ENCODE data around the gene CORO2A.
"Not testable (repeated sequence)": the region's sequence is repeated elsewhere in the genome, so short reads cannot be mapped to it uniquely, and the experiment has no call there.

The CORO2A gene

DNA sequence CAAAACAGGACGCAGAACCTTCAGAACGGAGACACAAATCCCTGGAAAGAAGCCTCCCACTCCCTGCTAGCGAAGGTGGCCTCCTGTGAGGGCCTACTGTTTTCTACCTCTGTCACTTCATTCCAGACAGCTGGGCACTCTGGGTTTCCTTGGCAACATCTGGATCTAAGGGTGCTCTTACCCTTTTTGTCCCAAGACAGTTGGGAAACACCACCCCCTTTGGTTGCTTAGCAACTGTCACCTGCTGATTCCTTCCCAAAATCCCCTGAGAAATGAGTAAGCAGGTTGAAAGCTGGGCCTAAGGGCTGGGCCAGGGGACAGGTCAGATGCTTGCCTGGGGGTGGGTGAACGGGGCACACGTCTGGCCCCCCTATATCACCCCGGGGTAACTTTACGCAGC is 106.5 kb downstream of the CORO2A start:
- Histone ChIP-seq H3K9me3 (ENCODE audit: control insufficient read depth, insufficient read depth, low read length) (no peaks in the 10 kb centered on the region), H3K36me3 (ENCODE audit: insufficient read depth, low read length) (peaks cover 5% of the 10 kb centered on the region), H3K4me1 (ENCODE audit: insufficient read depth, low read length) (peaks cover 17% of the 10 kb centered on the region), H3K9ac (ENCODE audit: low read depth, low read length) (no peak overlapping the region)

DNA sequence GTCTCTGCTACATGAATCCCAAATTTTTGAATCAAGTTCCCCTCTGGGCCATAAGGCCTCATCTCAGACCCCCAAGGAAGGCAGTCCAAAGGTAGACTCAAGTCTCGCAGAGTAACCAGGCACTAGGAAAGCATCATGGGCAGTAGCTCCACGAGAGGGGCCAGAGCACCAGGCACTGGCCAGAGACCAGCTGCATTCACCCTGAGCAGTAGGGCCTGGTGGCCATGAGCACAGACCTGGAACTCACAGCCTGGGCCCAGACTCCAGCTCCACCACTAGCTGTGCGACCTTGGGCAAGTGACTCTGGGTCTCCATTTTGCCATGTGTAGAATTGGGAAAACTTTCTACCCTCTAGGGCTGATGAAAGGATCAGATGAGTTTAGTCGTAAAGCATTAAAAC is 107.4 kb downstream of the CORO2A start:
- Histone ChIP-seq H3K36me3 (ENCODE audit: insufficient read depth, low read length) (peaks cover 5% of the 10 kb centered on the region), H3K4me1 (ENCODE audit: insufficient read depth, low read length) (peaks cover 16% of the 10 kb centered on the region), H3K9ac (ENCODE audit: low read depth, low read length) (no peak overlapping the region), H3K9me3 (ENCODE audit: control insufficient read depth, insufficient read depth, low read length) (no peaks in the 10 kb centered on the region)

- Histone ChIP-seq H3K9ac (ENCODE audit: low read depth, low read length) (no peak overlapping the region), H3K9me3 (ENCODE audit: control insufficient read depth, insufficient read depth, low read length) (no peaks in the 10 kb centered on the region), H3K4me1 (ENCODE audit: insufficient read depth, low read length) (peaks cover 10% of the 10 kb centered on the region), H3K36me3 (ENCODE audit: insufficient read depth, low read length) (peaks cover 5% of the 10 kb centered on the region)
These were observed 108.0 kb downstream of the CORO2A start for GRCh38 chr9:98084396-98084795.

GRCh38 chr9:98083566-98084183 is 108.8 kb downstream of the CORO2A start:
- Histone ChIP-seq H3K4me1 (ENCODE audit: insufficient read depth, low read length) (peaks cover 10% of the 10 kb centered on the region), H3K9me3 (ENCODE audit: control insufficient read depth, insufficient read depth, low read length) (no peaks in the 10 kb centered on the region), H3K36me3 (ENCODE audit: insufficient read depth, low read length) (peaks cover 5% of the 10 kb centered on the region), H3K9ac (ENCODE audit: low read depth, low read length) (no peak overlapping the region)

- no peak overlapping the region for H3K9ac ChIP-seq (ENCODE audit: low read depth, low read length)
- peaks cover 5% of the 10 kb centered on the region for H3K36me3 ChIP-seq (ENCODE audit: insufficient read depth, low read length)
- H3K4me1 ChIP-seq (ENCODE audit: insufficient read depth, low read length): peaks cover 10% of the 10 kb centered on the region
- no peaks in the 10 kb centered on the region for H3K9me3 ChIP-seq (ENCODE audit: control insufficient read depth, insufficient read depth, low read length)
These were observed 109.4 kb downstream of the CORO2A start for GRCh38 chr9:98083061-98083501.

DNA sequence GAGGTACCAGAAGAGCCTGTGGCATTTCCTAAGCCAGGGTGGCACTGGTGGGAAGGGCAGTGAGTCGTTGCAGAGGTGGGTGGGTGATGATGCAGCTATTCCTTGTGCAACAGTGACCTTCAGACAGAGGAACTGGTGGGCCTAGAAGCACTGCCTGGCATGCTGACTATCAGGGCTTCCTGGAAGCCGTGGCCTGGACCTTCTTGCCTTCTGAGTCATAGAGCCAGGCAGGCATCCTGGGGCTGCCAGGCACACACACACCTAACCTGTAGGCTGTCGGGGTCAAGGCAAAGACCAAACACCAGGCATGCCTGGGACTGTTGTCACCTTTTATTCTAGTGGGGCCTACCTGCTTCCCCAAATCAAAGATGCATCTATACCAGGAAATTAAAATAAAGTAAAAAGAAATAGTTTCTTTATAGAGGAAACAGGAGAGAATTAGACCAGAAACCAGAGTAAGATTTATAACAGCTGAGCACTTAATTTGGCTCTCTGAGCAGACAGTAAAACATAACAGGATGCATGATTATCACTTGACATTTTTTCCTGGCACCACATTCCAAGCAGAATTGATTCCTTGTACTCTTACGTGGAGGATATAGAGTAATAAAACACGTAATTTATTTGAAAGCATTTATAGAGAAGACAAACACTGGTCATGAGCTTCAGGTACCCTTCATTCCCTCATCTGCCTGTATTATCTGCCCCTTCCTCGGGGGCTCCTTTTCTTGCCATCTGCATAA is 110.8 kb downstream of the CORO2A start:
- Histone ChIP-seq H3K9me3 (ENCODE audit: control insufficient read depth, insufficient read depth, low read length) (no peaks in the 10 kb centered on the region), H3K36me3 (ENCODE audit: insufficient read depth, low read length) (peaks cover 5% of the 10 kb centered on the region), H3K9ac (ENCODE audit: low read depth, low read length) (no peak overlapping the region), H3K4me1 (ENCODE audit: insufficient read depth, low read length) (peaks cover 13% of the 10 kb centered on the region)

GRCh38 chr9:98080780-98081179 is 111.7 kb downstream of the CORO2A start:
- peaks cover 5% of the 10 kb centered on the region for H3K36me3 ChIP-seq (ENCODE audit: insufficient read depth, low read length)
- H3K4me1 ChIP-seq (ENCODE audit: insufficient read depth, low read length): peaks cover 10% of the 10 kb centered on the region
- no peaks in the 10 kb centered on the region for H3K9me3 ChIP-seq (ENCODE audit: control insufficient read depth, insufficient read depth, low read length)
- no peak overlapping the region for H3K9ac ChIP-seq (ENCODE audit: low read depth, low read length)

- H3K36me3 ChIP-seq (ENCODE audit: insufficient read depth, low read length): peaks cover 5% of the 10 kb centered on the region
- peaks cover 12% of the 10 kb centered on the region for H3K4me1 ChIP-seq (ENCODE audit: insufficient read depth, low read length)
- no peaks in the 10 kb centered on the region for H3K9me3 ChIP-seq (ENCODE audit: control insufficient read depth, insufficient read depth, low read length)
- H3K9ac ChIP-seq (ENCODE audit: low read depth, low read length): no peak overlapping the region
These were observed 112.1 kb downstream of the CORO2A start for GRCh38 chr9:98080326-98080725.

GRCh38 chr9:98078895-98079294 is 113.5 kb downstream of the CORO2A start:
- H3K4me1 ChIP-seq (ENCODE audit: insufficient read depth, low read length): peaks cover 21% of the 10 kb centered on the region
- H3K36me3 ChIP-seq (ENCODE audit: insufficient read depth, low read length): peaks cover 5% of the 10 kb centered on the region
- no peak overlapping the region for H3K9ac ChIP-seq (ENCODE audit: low read depth, low read length)
- no peaks in the 10 kb centered on the region for H3K9me3 ChIP-seq (ENCODE audit: control insufficient read depth, insufficient read depth, low read length)

GRCh38 chr9:98076514-98076890 is 115.9 kb downstream of the CORO2A start:
- H3K9me3 ChIP-seq (ENCODE audit: control insufficient read depth, insufficient read depth, low read length); H3K36me3 ChIP-seq (ENCODE audit: insufficient read depth, low read length): not testable (repeated sequence)

GRCh38 chr9:98075332-98075805 is 117.1 kb downstream of the CORO2A start:
- no peaks in the 10 kb centered on the region for H3K9me3 ChIP-seq (ENCODE audit: control insufficient read depth, insufficient read depth, low read length)
- no peak overlapping the region for H3K9ac ChIP-seq (ENCODE audit: low read depth, low read length)
- no peaks in the 10 kb centered on the region; the same call in 1 of the 2 replicates for H3K36me3 ChIP-seq (ENCODE audit: insufficient read depth, low read length)
- H3K4me1 ChIP-seq (ENCODE audit: insufficient read depth, low read length): peaks cover 21% of the 10 kb centered on the region

More at GRCh38 chr9:98076514-98076890, 115.9 kb downstream of the CORO2A start:
- H3K9ac ChIP-seq (ENCODE audit: low read depth, low read length): not testable (repeated sequence)
- H3K4me1 ChIP-seq (ENCODE audit: insufficient read depth, low read length): peaks cover 21% of the 10 kb centered on the region

DNA sequence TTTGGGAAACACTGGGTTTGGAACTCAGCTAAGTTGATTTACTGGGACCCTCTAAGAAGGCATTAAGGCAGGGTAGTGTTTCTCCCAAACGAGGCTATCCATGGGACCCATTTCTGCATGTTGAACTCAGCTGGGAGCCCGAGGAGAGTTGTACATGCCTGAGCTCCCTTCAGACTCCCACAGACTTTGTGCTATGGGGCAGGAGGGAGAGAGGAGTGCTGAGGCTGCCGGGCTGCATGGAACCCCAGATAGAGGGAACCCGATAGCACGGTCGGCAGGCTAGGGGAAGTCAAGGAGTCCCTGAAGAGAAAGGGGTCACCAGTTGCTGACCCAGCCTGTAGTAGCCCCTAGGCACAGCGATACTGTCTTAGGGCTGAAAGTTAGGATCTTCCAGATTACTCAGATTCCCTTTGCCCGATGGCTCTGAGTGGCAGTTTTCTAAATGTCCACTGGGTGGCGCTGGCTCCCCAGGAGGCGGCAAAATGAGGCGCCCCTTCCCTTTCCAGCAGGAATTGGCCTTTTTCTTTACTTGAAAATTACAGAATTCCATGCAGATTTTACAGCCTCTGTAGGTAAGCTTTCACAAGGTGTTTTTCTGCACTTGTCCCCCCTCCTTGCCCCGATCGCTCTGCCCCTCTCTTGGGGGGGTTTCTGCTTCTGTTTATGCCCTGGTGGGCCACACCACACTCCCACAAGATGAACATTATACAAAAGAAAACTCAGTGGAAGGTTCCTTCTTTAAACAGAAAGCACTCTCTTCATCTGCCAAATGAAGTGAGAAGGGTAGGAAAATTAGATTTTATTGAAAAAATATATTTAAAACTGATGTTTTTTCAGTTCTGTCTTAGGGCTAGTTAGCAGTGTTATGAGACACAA is 118.1 kb downstream of the CORO2A start:
- Histone ChIP-seq H3K36me3 (ENCODE audit: insufficient read depth, low read length) (no peaks in the 10 kb centered on the region), H3K9ac (ENCODE audit: low read depth, low read length) (no peak overlapping the region), H3K4me1 (ENCODE audit: insufficient read depth, low read length) (peaks cover 21% of the 10 kb centered on the region), H3K9me3 (ENCODE audit: control insufficient read depth, insufficient read depth, low read length) (no peaks in the 10 kb centered on the region)

- H3K4me1 ChIP-seq (ENCODE audit: insufficient read depth, low read length): peaks cover 19% of the 10 kb centered on the region
- H3K9ac ChIP-seq (ENCODE audit: low read depth, low read length): no peak overlapping the region
- no peaks in the 10 kb centered on the region for H3K9me3 ChIP-seq (ENCODE audit: control insufficient read depth, insufficient read depth, low read length)
- H3K36me3 ChIP-seq (ENCODE audit: insufficient read depth, low read length): no peaks in the 10 kb centered on the region
These were observed 120.7 kb downstream of the CORO2A start for GRCh38 chr9:98071737-98072136.

All from ES-I3 (cell line).